ENCODE results near the gene TMEM178B.

DNA sequence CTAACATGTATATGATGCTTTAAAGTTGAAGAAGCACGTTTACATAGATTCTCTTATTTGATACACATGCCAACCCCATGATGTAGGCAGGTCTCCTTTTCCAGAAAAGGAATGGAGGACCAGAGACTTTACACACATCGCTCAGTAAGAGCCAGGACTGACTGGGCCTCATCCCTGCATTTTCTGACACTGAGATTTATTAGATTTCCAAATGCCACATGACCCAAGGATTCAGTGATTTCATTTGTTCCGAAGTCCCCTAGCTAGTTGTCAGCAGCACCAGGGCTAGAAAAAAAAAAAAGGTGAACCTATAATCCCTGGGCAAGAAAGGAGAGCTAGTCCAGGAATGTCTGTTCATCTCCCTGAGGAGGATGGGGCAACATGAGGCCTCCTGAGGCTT lies 334.0 kb downstream of the TMEM178B start:
- no peak for TF ChIP-seq POLR2A (IDR thresholded peaks at IDR 0.05)
- TF ChIP-seq, protein P1, sequence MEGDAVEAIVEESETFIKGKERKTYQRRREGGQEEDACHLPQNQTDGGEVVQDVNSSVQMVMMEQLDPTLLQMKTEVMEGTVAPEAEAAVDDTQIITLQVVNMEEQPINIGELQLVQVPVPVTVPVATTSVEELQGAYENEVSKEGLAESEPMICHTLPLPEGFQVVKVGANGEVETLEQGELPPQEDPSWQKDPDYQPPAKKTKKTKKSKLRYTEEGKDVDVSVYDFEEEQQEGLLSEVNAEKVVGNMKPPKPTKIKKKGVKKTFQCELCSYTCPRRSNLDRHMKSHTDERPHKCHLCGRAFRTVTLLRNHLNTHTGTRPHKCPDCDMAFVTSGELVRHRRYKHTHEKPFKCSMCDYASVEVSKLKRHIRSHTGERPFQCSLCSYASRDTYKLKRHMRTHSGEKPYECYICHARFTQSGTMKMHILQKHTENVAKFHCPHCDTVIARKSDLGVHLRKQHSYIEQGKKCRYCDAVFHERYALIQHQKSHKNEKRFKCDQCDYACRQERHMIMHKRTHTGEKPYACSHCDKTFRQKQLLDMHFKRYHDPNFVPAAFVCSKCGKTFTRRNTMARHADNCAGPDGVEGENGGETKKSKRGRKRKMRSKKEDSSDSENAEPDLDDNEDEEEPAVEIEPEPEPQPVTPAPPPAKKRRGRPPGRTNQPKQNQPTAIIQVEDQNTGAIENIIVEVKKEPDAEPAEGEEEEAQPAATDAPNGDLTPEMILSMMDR (IDR thresholded peaks at IDR 0.05), result no peak

Data from lower leg skin (tissue), 3 donors.